ENCODE results near the gene PTGER2.

DNA sequence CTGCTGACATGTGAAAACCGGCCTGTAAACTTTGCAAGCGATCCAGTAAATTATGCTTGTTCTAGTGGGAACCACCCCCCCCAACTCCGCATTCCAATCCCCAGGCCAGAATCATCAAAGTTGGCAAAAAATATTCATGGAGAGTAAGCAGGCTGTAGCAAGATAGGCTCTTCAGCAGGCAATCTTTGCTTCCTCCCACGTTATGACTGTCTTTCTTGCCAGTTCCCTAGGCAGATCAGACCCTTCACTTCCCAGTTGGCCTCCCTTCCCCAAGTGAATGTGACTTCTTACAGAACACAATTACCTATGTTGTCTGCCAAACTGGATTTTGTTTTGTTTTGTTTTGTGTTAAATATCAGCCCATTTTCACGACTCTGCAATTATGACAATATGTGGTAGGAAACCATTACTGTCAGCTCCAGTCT is 1.2 kb upstream of the PTGER2 start:
- TF ChIP-seq CTCF (IDR thresholded peaks at IDR 0.05), result no peak
- no peak for TF ChIP-seq POLR2A (IDR thresholded peaks at IDR 0.05)

All from lower leg skin (tissue), 3 donors.